ENCODE measurements around the gene SFRP4. TPM values are rescaled to one million over a fixed set of nuclear protein-coding genes. Genes with fewer than 3 reads are reported as not detected.

The SFRP4 gene
- total RNA-seq, 1 donor from 2014 or later, result 4.4 TPM

DNA sequence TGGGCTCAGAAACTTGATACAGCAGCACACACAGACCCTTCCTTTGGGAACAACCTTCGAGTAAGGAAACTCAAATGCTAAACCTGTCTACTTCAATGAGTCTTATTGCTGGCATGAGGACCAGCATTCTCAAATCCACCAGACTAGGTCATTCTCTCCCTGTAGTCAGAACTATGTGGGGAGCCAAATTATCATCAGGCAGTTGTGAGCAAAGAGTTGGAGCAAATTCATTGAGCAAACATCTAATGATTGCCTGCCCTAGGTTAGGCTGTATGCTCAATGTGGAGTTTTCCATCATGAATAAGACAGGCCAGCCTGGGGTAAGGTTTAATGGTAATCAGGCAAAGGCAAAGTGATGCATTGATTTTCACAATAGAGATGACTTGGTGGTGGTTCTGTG, 7.4 kb upstream of the SFRP4 start:
- Mint-ChIP-seq H3K4me3 (no peak overlapping the region), H3K36me3 (peaks cover 3% of the 10 kb centered on the region), H3K9me3 (peaks cover 7% of the 10 kb centered on the region), H3K27me3 (peaks cover 34% of the 10 kb centered on the region), H3K27ac (no peak overlapping the region), H3K4me1 (ENCODE audit: unreplicated experiment) (peaks cover 10% of the 10 kb centered on the region)
- no peak for DNase-seq (ENCODE audit: extremely low spot score, unreplicated experiment)
- TF ChIP-seq, protein P1, sequence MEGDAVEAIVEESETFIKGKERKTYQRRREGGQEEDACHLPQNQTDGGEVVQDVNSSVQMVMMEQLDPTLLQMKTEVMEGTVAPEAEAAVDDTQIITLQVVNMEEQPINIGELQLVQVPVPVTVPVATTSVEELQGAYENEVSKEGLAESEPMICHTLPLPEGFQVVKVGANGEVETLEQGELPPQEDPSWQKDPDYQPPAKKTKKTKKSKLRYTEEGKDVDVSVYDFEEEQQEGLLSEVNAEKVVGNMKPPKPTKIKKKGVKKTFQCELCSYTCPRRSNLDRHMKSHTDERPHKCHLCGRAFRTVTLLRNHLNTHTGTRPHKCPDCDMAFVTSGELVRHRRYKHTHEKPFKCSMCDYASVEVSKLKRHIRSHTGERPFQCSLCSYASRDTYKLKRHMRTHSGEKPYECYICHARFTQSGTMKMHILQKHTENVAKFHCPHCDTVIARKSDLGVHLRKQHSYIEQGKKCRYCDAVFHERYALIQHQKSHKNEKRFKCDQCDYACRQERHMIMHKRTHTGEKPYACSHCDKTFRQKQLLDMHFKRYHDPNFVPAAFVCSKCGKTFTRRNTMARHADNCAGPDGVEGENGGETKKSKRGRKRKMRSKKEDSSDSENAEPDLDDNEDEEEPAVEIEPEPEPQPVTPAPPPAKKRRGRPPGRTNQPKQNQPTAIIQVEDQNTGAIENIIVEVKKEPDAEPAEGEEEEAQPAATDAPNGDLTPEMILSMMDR (conservative IDR thresholded peaks at IDR 0.05), result no peak

DNA sequence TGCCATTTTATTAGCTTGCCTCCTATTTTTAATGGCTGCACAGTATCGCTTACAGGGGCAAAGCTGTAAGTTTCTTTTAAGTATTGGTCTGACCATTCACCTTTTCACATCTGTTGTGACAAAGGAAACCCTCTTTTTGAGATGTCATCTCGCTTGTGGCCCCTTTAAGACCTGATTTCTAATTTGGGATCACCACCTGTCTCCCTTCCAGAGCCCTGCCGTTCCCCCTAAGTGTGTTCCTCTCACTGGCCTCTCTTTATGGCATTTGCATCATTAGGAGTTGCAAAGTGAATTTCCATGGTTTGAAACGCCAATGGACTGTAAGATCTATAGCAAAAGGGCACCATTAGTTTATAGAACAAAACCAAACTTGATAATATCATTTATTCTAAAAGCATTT, 5.3 kb upstream of the SFRP4 start:
- Mint-ChIP-seq H3K27ac (no peak overlapping the region), H3K36me3 (peaks cover 3% of the 10 kb centered on the region)

DNA sequence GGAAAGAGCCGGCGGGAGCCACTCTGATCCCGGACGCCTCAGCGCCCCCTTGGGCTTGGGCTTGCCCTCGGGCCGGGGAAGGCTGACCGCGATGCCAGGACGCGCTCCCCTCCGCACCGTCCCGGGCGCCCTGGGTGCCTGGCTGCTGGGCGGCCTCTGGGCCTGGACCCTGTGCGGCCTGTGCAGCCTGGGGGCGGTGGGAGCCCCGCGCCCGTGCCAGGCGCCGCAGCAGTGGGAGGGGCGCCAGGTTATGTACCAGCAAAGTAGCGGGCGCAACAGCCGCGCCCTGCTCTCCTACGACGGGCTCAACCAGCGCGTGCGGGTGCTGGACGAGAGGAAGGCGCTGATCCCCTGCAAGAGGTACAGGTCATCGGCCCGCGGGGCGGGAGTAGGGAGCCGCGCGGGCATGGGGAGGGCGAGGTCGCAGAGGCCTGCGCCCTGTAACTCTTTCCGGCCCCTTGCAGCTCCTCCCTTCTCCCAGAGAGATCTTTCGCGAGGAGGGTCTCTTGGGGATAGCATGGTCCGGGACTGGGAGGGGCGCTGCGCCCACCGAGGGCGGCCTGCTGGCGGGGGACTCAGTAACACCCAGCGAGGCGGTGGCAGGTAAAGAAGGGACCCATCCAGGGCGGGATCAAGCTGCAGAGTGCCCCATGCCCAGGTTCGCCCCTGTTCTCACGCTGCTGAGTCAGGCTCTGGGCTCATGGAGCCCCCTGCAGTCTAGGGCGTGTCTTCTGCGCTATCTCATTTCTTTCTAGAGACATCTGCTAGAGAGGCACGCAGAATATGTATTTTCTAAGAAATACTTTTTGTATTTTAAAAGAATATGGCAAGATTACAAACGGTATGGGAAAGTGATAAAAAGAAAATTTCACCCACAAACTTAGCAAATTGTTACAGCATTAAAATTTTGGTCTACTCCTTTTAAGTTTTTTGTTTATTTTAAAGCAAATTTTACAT, 4.5 kb upstream of the SFRP4 start:
- DNase-seq (ENCODE audit: extremely low spot score, unreplicated experiment), result peak; percentile 71
- Mint-ChIP-seq H3K4me1 (ENCODE audit: unreplicated experiment) (peaks cover 17% of the 10 kb centered on the region), H3K4me3 (peak overlapping the region; percentile 89), H3K9me3 (peaks cover 7% of the 10 kb centered on the region), H3K36me3 (peaks cover 1% of the 10 kb centered on the region), H3K27me3 (peaks cover 59% of the 10 kb centered on the region), H3K27ac (peak overlapping the region; percentile 82)
- TF ChIP-seq, protein P1 (conservative IDR thresholded peaks at IDR 0.05), result no peak

More for the DNA sequence above, 5.3 kb upstream of the SFRP4 start:
- peaks cover 7% of the 10 kb centered on the region for H3K9me3 Mint-ChIP-seq
- H3K27me3 Mint-ChIP-seq, result peaks cover 55% of the 10 kb centered on the region
- no peak for DNase-seq (ENCODE audit: extremely low spot score, unreplicated experiment)
- peak overlapping the region; percentile 86 for H3K4me3 Mint-ChIP-seq
- peaks cover 17% of the 10 kb centered on the region for H3K4me1 Mint-ChIP-seq (ENCODE audit: unreplicated experiment)
- TF ChIP-seq, protein P1 (conservative IDR thresholded peaks at IDR 0.05), result no peak

DNA sequence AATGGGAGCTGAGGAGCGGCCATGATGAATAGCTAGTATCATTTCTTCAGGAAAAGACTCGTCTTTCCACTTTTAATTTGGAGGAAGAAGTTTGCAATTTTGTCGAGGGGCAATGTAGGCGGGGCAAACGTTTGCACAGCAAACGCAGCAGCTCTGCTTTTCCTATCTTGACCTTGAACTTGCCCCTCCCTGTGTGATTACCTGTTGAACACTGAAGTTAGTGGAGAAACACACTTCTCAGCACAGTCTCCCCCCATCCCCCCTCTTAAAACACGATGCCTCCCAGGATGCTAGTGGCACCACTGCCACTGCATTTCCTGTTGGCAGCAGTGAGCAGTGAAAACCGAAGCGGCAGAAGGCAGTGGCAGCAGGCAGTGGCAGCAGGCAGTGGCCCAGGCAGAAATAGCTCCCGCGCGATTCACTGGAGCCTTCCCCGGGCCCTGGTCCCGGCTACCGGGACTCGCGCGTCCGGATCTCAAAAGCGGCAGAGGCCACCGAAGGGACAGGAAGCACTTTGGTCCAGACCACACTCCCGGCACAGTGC, 3.8 kb upstream of the SFRP4 start, which contains the start of gene EPDR1:
TSS of gene EPDR1 (plus strand) at position 336 of the 544 bp plus-strand sequence. CDS start 300 bp downstream, outside the sequence.
- H3K27ac Mint-ChIP-seq, result peak within 1 kb of the TSS; percentile 82
- H3K36me3 Mint-ChIP-seq, result no peaks in the 10 kb centered on the region
- peak within 1 kb of the TSS; percentile 89 for H3K4me3 Mint-ChIP-seq
- peaks cover 66% of the 10 kb centered on the region for H3K27me3 Mint-ChIP-seq
- TF ChIP-seq, protein P1 (conservative IDR thresholded peaks at IDR 0.05), result peak; percentile 59
- no peak for DNase-seq (ENCODE audit: extremely low spot score, unreplicated experiment)
- peaks cover 17% of the 10 kb centered on the region for H3K4me1 Mint-ChIP-seq (ENCODE audit: unreplicated experiment)
- H3K9me3 Mint-ChIP-seq, result peaks cover 7% of the 10 kb centered on the region

GRCh38 chr7:37918526-37918925, 1.9 kb upstream of the SFRP4 start:
- H3K4me3 Mint-ChIP-seq, result no peak overlapping the region
- peaks cover 20% of the 10 kb centered on the region for H3K4me1 Mint-ChIP-seq (ENCODE audit: unreplicated experiment)
- TF ChIP-seq, protein P1 (conservative IDR thresholded peaks at IDR 0.05), result peak; percentile 17
- no peaks in the 10 kb centered on the region for H3K36me3 Mint-ChIP-seq
- no peak for DNase-seq (ENCODE audit: extremely low spot score, unreplicated experiment)
- H3K27me3 Mint-ChIP-seq, result peaks cover 78% of the 10 kb centered on the region
- H3K27ac Mint-ChIP-seq, result no peak overlapping the region
- H3K9me3 Mint-ChIP-seq, result peaks cover 7% of the 10 kb centered on the region
